Measurements from ENCODE around the gene TRIM14.

Gene TRIM14

GRCh38 chr9:98159301-98159700 is 40.3 kb upstream of the TRIM14 start:
- in situ Hi-C loops (cut with MboI; ENCODE audit: low sequenced_read_pairs, unreplicated experiment): no loop called here
- TF ChIP-seq CTCF (IDR thresholded peaks at IDR 0.05; ENCODE audit: borderline replicate concordance, control extremely low read depth, extremely low read depth, insufficient read depth, missing control alignments): no peak
- no peak for DNase-seq (ENCODE audit: low spot score)

DNA sequence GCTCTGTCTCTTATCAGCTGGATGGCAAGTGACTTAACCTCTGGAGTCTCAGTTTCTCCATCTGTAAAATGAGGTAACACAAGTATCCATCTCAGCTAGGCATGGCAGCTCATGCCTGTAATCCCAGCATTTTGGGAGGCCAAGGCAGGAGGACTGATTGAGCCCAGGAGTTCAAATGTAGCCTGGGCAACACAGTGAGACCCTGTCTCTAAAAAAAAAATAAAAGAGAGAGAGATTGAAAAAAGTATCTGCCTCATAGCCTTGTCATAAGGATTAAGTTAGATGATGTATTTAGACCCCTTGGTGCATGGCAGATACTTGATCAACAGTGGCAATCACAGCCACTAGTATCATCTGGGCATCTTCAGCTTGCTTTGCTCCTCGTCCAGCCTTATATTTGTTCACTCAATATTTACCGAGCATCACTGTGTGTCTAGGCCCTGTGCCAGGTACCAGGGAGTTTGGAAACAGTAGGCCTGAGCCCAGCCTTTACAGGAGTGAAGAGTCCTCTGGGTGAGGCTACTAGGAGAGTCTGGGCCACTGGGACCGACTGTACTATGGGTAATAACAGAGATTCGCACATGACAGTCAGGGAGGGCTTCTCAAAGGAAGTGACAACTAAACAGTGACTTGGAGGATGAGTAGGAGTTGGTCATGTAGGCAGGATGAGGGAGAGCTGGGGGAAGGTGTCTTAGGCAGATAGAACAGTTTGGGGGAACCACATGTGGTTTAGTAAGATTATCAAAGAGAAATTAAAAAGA is 39.2 kb upstream of the TRIM14 start:
- DNase-seq (ENCODE audit: low spot score): no peak
- in situ Hi-C loops (cut with MboI; ENCODE audit: low sequenced_read_pairs, unreplicated experiment): no loop called here
- no peak for TF ChIP-seq CTCF (IDR thresholded peaks at IDR 0.05; ENCODE audit: borderline replicate concordance, control extremely low read depth, extremely low read depth, insufficient read depth, missing control alignments)

- no peak for DNase-seq (ENCODE audit: low spot score)
- in situ Hi-C loops (cut with MboI; ENCODE audit: low sequenced_read_pairs, unreplicated experiment): no loop called here
- TF ChIP-seq CTCF (IDR thresholded peaks at IDR 0.05; ENCODE audit: borderline replicate concordance, control extremely low read depth, extremely low read depth, insufficient read depth, missing control alignments): no peak
These were observed 38.4 kb upstream of the TRIM14 start for GRCh38 chr9:98157372-98157771.

GRCh38 chr9:98154678-98155077 is 35.7 kb upstream of the TRIM14 start:
- no peak for DNase-seq (ENCODE audit: low spot score)
- in situ Hi-C loops (cut with MboI; ENCODE audit: low sequenced_read_pairs, unreplicated experiment): no loop called here
- no peak for TF ChIP-seq CTCF (IDR thresholded peaks at IDR 0.05; ENCODE audit: borderline replicate concordance, control extremely low read depth, extremely low read depth, insufficient read depth, missing control alignments)

DNA sequence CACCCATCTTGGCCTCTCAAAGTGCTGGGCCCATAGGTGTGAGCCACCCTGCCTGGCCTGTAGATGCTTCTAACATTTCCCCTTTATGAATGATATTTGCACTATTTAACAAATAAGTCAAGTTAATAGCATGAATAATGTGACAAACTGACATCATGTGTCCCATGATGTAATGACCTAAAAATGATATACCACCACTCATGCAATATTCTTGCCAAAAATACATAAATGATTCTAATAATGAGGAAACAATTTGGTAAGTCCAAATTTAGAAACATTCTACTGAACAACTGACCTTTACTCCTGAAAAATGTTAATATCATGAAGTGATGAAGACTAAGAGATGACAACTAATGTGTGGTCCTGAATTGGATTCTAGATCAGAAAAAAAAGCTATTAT is 33.5 kb upstream of the TRIM14 start:
- no peak for DNase-seq (ENCODE audit: low spot score)
- TF ChIP-seq CTCF (IDR thresholded peaks at IDR 0.05; ENCODE audit: borderline replicate concordance, control extremely low read depth, extremely low read depth, insufficient read depth, missing control alignments): no peak
- in situ Hi-C loops (cut with MboI; ENCODE audit: low sequenced_read_pairs, unreplicated experiment): no loop called here

GRCh38 chr9:98150721-98151120 is 31.7 kb upstream of the TRIM14 start:
- TF ChIP-seq CTCF (IDR thresholded peaks at IDR 0.05; ENCODE audit: borderline replicate concordance, control extremely low read depth, extremely low read depth, insufficient read depth, missing control alignments): no peak
- in situ Hi-C loops (cut with MboI; ENCODE audit: low sequenced_read_pairs, unreplicated experiment): no loop called here
- DNase-seq (ENCODE audit: low spot score): peak; percentile 8

Data from GM13976 (cell line).